Measurements from ENCODE around the gene MPZL3.
"Not testable (repeated sequence)": the region's sequence is repeated elsewhere in the genome, so short reads cannot be mapped to it uniquely, and the experiment has no call there.

MPZL3 gene

GRCh38 chr11:118184784-118185579, 67.2 kb downstream of the MPZL3 start:
- DNase-seq (ENCODE audit: low read depth), result no peak

GRCh38 chr11:118183691-118184090, 68.5 kb downstream of the MPZL3 start:
- not testable (repeated sequence) for DNase-seq (ENCODE audit: low read depth)

GRCh38 chr11:118180300-118180703, 71.9 kb downstream of the MPZL3 start:
- no peak for DNase-seq (ENCODE audit: low read depth)

GRCh38 chr11:118176778-118177134, 75.4 kb downstream of the MPZL3 start:
- no peak for DNase-seq (ENCODE audit: low read depth)
